Measurements from ENCODE around the gene PDE8A. TPM values are rescaled to one million over a fixed set of nuclear protein-coding genes. Genes with fewer than 3 reads are reported as not detected.

The PDE8A gene
- total and polyA plus RNA-seq, 10 of the 15 experiments (the other 5 are each of a cell fraction or from before 2014, with no cell fraction given), result 6.7 to 69.2 (median 27.2) TPM

GRCh38 chr15:84980196-84981053, 1.2 kb upstream of the PDE8A start (continued):
- TF ChIP-seq HDAC2 (IDR thresholded peaks at IDR 0.05), result no peak
- TF ChIP-seq ZBTB4 (CRISPR knock-in tag; IDR thresholded peaks at IDR 0.05), result no peak
- TF ChIP-seq IKZF1 (conservative IDR thresholded peaks at IDR 0.05), result peak; percentile 80
- no peak for TF ChIP-seq STAT1 (conservative IDR thresholded peaks at IDR 0.05)
- TF ChIP-seq PKNOX1 (IDR thresholded peaks at IDR 0.05), result peak; percentile 93
- no peak for TF ChIP-seq ETV6 (conservative IDR thresholded peaks at IDR 0.05 in 1 of 2, IDR thresholded peaks at IDR 0.05 in 1 of 2; ENCODE audit: borderline replicate concordance in 1 of 2, low read depth in 1 of 2)
- peak; percentile 41 for TF ChIP-seq NR2C1 (IDR thresholded peaks at IDR 0.05)
- TF ChIP-seq PRDM15 (CRISPR knock-in tag; IDR thresholded peaks at IDR 0.05), result no peak
- no peak for TF ChIP-seq ASH2L (IDR thresholded peaks at IDR 0.05; ENCODE audit: borderline replicate concordance, low read depth)
- 0 out of 2 replicates have a peak, but pooled peaks have one; percentile 5 for TF ChIP-seq IRF3 (IDR thresholded peaks at IDR 0.05)
- TF ChIP-seq ESRRA (IDR thresholded peaks at IDR 0.05; ENCODE audit: low read length), result no peak
- TF ChIP-seq SMC3 (IDR thresholded peaks at IDR 0.05; ENCODE audit: borderline replicate concordance, low read length), result no peak
- TF ChIP-seq IRF5 (IDR thresholded peaks at IDR 0.05; ENCODE audit: borderline replicate concordance), result no peak
- no peak for TF ChIP-seq KAT2A (conservative IDR thresholded peaks at IDR 0.05; ENCODE audit: control insufficient read depth, low read depth, low read length)
- 0 out of 2 replicates have a peak, but pooled peaks have one; percentile 13 for TF ChIP-seq MEF2A (IDR thresholded peaks at IDR 0.05; ENCODE audit: insufficient read depth, low read depth, low read length)
- TF ChIP-seq TCF7 (IDR thresholded peaks at IDR 0.05; ENCODE audit: borderline replicate concordance), result no peak
- no peak for TF ChIP-seq BCL11A (IDR thresholded peaks at IDR 0.05; ENCODE audit: low read depth, low read length)
- no peak for TF ChIP-seq SMAD1 (IDR thresholded peaks at IDR 0.05; ENCODE audit: low read depth, partially characterized antibody)
- no peak for TF ChIP-seq NRF1 (conservative IDR thresholded peaks at IDR 0.05; ENCODE audit: low read depth, low read length)
